Esophagus muscularis mucosa (tissue), 4 donors: ENCODE measurements around the gene ZFPM1. TPM values are rescaled to one million over a fixed set of nuclear protein-coding genes. Genes with fewer than 3 reads are reported as not detected.

Experiments used
- DNase-seq: peaks from one replicate; pipeline ENCODE4 v3.0.0-alpha.2; 2017; ENCODE audit errors: extremely low spot score
- H3K27ac ChIP-seq, 4 donors: fragments of 200-600 bp; sonication (generic); replicated peaks in 1 of 4; 1 replicate in 3 of 4; 2 replicates in 1 of 4; pipeline ENCODE4 v1.5.1; 2016 to 2019; ENCODE audit warnings: mild to moderate bottlenecking in 1 of 4
- H3K27me3 ChIP-seq, 4 donors: fragments of 200-600 bp; sonication (generic); one replicate each; pipeline versions ENCODE4 v1.5.1 to v1.6.0; 2016 to 2019
- H3K36me3 ChIP-seq, 4 donors: fragments of 200-600 bp; sonication (generic); one replicate each; pipeline ENCODE4 v1.5.1; 2016 to 2019
- H3K4me1 ChIP-seq, 4 donors: fragments of 200-600 bp; sonication (generic); one replicate each; pipeline ENCODE4 v1.5.1; 2016 to 2019
- H3K4me3 ChIP-seq, 4 donors: fragments of 200-600 bp; sonication (generic); 1 replicate in 2 of 4; 2 replicates in 2 of 4; pipeline ENCODE4 v1.5.1; 2016 to 2019; ENCODE audit warnings: mild to moderate bottlenecking in 4 of 4, moderate library complexity in 1 of 4
- H3K9me3 ChIP-seq, 4 donors: fragments of 200-600 bp; sonication (generic); 1 replicate in 3 of 4; 2 replicates in 1 of 4; pipeline ENCODE4 v1.5.1; 2016 to 2019
- CTCF ChIP-seq, 3 experiments: fragments of 200-600 bp in 2 of 3; fragments of 450-650 bp in 1 of 3; sonication (generic) in 2 of 3; IDR thresholded peaks; one replicate each; pipeline ENCODE4 v1.5.1; 2017 to 2019; ENCODE audit warnings: antibody characterized with exemption in 3 of 3, mild to moderate bottlenecking in 2 of 3, moderate library complexity in 1 of 3
- EP300 ChIP-seq: sonication (generic); formaldehyde crosslinking; IDR thresholded peaks from one replicate; pipeline ENCODE4 v1.6.1; 2017; ENCODE audit warnings: antibody characterized with exemption
- POLR2A ChIP-seq: fragments of 450-650 bp; IDR thresholded peaks from one replicate; pipeline ENCODE4 v1.6.1; 2017; ENCODE audit warnings: antibody characterized with exemption, moderate library complexity, mild to moderate bottlenecking, low read depth
- POLR2AphosphoS5 ChIP-seq, 2 donors: sonication (generic); formaldehyde crosslinking; IDR thresholded peaks; one replicate each; pipeline ENCODE4 v1.6.1; 2017; ENCODE audit warnings: antibody characterized with exemption in 2 of 2
- WGBS: methylation state at CpG from one replicate; pipeline ENCODE4 v1.1.5; 2018; 5-methylcytosine and 5-hydroxymethylcytosine counted together
- intact Hi-C: fragments of 100-400 bp; cut with DNase I; formaldehyde crosslinking; loops from one replicate; pipeline ENCODE4 v1.15.1; 2023
- total RNA-seq, 4 donors: library from RNA; depleted of rRNA; stranded (reverse); fragments of >200 nt; gene quantifications; one replicate each; pipeline versions ENCODE4 v1.1.0 to v1.2.1, GENCODE V29; 2016

Gene ZFPM1
- total RNA-seq, 4 donors from 2014 or later = 0.42 to 1.4 (median 1.0) TPM

- Histone ChIP-seq H3K36me3 (no peaks in the 10 kb centered on the region), H3K4me1 (peaks cover 0 to 11% (median 8%) of the 10 kb centered on the region in 4 donors), H3K27ac (no peak overlapping the region), H3K4me3 (no peak overlapping the region), H3K9me3 (no peaks in the 10 kb centered on the region), H3K27me3 (peaks cover 0 to 25% (median 0%) of the 10 kb centered on the region in 4 donors)
- intact Hi-C loops = loop anchor here (1.0 to 5.0 kb wide), 2 partner anchors 84 to 119 kb away; no protein-coding TSS in a partner anchor
- DNase-seq = no peak
- 45% methylated on average over 19 of the region's 40 CpGs for WGBS
- no peak for TF ChIP-seq EP300
- TF ChIP-seq CTCF (IDR thresholded peaks at IDR 0.05) = peak in 2 of 3 experiments; percentile 92 to 95
- peak in 1 of 2 donors; percentile 30 for TF ChIP-seq POLR2AphosphoS5 (IDR thresholded peaks at IDR 0.05)
- no peak for TF ChIP-seq POLR2A
Measured at GRCh38 chr16:88442727-88443576, 10.1 kb upstream of the ZFPM1 start.

- no peak for TF ChIP-seq CTCF (IDR thresholded peaks at IDR 0.05)
- no peak for TF ChIP-seq POLR2AphosphoS5 (IDR thresholded peaks at IDR 0.05)
- no peak for TF ChIP-seq POLR2A
- TF ChIP-seq EP300 = no peak
- Histone ChIP-seq H3K36me3 (no peaks in the 10 kb centered on the region), H3K4me3 (no peak overlapping the region), H3K9me3 (no peaks in the 10 kb centered on the region), H3K27me3 (peaks cover 0 to 25% (median 0%) of the 10 kb centered on the region in 4 donors), H3K4me1 (peaks cover 0 to 21% (median 10%) of the 10 kb centered on the region in 4 donors), H3K27ac (no peak overlapping the region)
- intact Hi-C loops = loop anchor here (5.0 kb wide), 1 partner anchor 117 kb away; no protein-coding TSS in a partner anchor
- no peak for DNase-seq
- WGBS = 56% methylated on average over 26 of the region's 32 CpGs
Measured at GRCh38 chr16:88444826-88445582, 8.1 kb upstream of the ZFPM1 start.

- no peak overlapping the region for H3K27ac ChIP-seq
- no peak overlapping the region for H3K4me3 ChIP-seq
- H3K9me3 ChIP-seq = no peaks in the 10 kb centered on the region
- DNase-seq = no peak
- H3K36me3 ChIP-seq = no peaks in the 10 kb centered on the region
- H3K4me1 ChIP-seq = peaks cover 0 to 21% (median 10%) of the 10 kb centered on the region in 4 donors
- intact Hi-C loops = no loop called here
- peaks cover 0 to 25% (median 0%) of the 10 kb centered on the region in 4 donors for H3K27me3 ChIP-seq
- TF ChIP-seq EP300 (no peak), CTCF (IDR thresholded peaks at IDR 0.05) (no peak), POLR2A (no peak), POLR2AphosphoS5 (IDR thresholded peaks at IDR 0.05) (no peak)
- WGBS = 80% methylated on average over 9 of the region's 25 CpGs
Measured at GRCh38 chr16:88445583-88445960, 7.5 kb upstream of the ZFPM1 start.

- intact Hi-C loops = no loop called here
- DNase-seq = no peak
- TF ChIP-seq CTCF (IDR thresholded peaks at IDR 0.05) (no peak), POLR2A (no peak), EP300 (no peak), POLR2AphosphoS5 (IDR thresholded peaks at IDR 0.05) (no peak)
- peaks cover 0 to 25% (median 0%) of the 10 kb centered on the region in 4 donors for H3K27me3 ChIP-seq
- WGBS = 84% methylated on average over 23 of the region's 25 CpGs
- H3K4me3 ChIP-seq = no peak overlapping the region
- H3K9me3 ChIP-seq = no peaks in the 10 kb centered on the region
- no peaks in the 10 kb centered on the region for H3K36me3 ChIP-seq
- H3K27ac ChIP-seq = no peak overlapping the region
- peaks cover 0 to 21% (median 10%) of the 10 kb centered on the region in 4 donors for H3K4me1 ChIP-seq
Measured at GRCh38 chr16:88446061-88446460, 7.0 kb upstream of the ZFPM1 start.
